GM19452 (cell line): Measurements from ENCODE around the gene ACHE.
"Not testable (repeated sequence)": the region's sequence is repeated elsewhere in the genome, so short reads cannot be mapped to it uniquely, and the experiment has no call there.

Experiments
- ATAC-seq: cut with Tn5 transposase; IDR thresholded peaks from one replicate; pipeline ENCODE4 v1.9.1; 2021; ENCODE audit not compliant: unreplicated experiment

Gene ACHE

DNA sequence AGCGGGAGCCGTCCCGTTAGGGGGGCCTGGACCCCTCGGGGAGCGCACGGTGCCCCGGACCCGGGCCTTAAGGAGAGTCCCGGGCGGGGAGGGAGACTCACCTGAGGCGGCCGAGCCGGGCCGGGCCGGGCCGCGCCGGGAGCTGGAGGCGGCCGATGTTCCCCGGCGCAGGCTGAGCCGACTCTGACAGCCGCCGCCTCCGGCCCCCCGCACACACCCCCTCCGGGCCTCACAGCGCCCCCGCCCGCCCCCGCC lies at the start of gene ACHE:
ACHE (minus strand) TSS at position 188 of the 255 bp plus-strand sequence. CDS start 1,656 bp downstream, outside the sequence.
- no peak for ATAC-seq

- ATAC-seq, result no peak
Observed at GRCh38 chr7:100944138-100944537, 48.5 kb upstream of the ACHE start.

- no peak for ATAC-seq
Observed at GRCh38 chr7:100943693-100944092, 48.0 kb upstream of the ACHE start.

DNA sequence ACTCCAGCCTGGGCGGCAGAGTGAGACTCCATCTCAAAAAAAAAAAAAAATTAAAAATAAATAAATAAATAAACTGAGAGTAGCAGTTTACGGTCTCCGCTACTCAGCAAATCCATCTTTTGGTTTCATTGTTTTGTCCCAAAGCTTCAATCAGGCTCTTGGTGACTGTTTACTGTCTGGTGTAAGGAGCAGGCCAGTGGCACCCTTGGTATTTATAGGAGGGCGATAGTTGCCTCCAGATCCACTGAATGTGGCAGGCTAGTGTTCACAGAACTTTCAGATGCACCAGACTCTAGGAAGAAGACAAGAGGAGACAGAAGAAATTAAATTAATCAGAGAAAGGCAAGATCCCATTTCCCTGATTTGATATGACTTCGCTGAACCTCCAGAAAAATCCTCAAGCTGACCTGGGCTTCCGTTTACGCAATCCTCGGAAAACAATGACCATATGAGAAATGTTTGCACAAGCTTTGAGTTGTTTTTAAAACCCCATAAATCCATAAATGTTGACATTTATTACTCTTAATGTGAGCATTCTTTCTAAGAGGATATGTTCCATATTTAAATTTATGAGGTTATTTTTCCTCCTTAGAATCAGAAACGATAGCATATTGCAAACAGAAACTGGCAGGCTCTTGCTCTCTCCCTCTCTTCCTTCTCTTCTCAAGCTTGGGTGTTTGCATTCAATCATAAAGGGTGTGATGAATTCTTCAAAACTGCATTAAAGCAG lies 46.5 kb upstream of the ACHE start:
- ATAC-seq, result no peak

DNA sequence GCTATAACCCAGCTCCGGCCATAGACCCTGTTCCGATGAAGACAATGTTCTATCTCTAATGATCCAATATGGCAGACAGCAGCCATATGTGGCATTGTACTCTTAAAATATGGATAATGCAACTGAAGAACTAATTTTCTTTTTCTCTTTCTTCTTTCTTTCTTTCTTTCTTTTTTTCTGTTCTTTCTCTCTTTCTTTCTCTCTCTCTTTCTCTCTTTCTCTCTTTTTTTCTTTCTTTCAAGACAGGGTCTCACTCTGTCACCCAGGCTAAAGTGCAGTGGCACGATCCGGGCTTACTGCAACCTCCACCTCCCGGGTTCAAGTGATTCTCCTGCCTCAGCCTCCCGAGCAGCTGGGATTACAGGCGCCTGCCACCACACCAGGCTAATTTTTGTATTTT lies 40.5 kb upstream of the ACHE start:
- not testable (repeated sequence) for ATAC-seq

- not testable (repeated sequence) for ATAC-seq
Observed at GRCh38 chr7:100935381-100935780, 39.7 kb upstream of the ACHE start.

- no peak for ATAC-seq
Observed at GRCh38 chr7:100933734-100934133, 38.0 kb upstream of the ACHE start.

DNA sequence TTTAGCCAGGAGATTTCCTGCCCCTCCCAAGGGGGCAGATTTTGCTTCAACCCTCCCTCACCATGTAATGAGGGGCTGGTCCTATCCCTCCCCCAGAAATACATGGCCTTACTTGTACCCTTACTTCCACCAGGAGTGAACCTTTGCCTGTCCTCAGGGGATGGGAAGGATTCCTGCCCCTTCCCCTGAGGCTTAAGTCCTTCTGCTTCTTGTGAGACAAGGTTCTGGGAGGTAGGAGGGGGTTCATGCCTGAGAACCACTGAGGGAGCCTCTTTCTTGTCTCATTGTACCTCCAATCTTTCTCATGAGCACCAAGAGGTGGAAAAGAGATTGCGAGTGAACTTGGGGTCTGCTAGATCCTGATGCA lies 34.1 kb upstream of the ACHE start:
- no peak for ATAC-seq

GRCh38 chr7:100923616-100924015 lies 27.9 kb upstream of the ACHE start:
- not testable (repeated sequence) for ATAC-seq

- ATAC-seq, result no peak
Observed at GRCh38 chr7:100921039-100921438, 25.4 kb upstream of the ACHE start.

GRCh38 chr7:100919779-100920437 lies 24.2 kb upstream of the ACHE start:
- not testable (repeated sequence) for ATAC-seq

GRCh38 chr7:100919335-100919734 lies 23.6 kb upstream of the ACHE start:
- ATAC-seq, result not testable (repeated sequence)

- ATAC-seq, result no peak
Observed at GRCh38 chr7:100914879-100915447, 19.3 kb upstream of the ACHE start.

- no peak for ATAC-seq
Observed at GRCh38 chr7:100914208-100914878, 18.7 kb upstream of the ACHE start.

DNA sequence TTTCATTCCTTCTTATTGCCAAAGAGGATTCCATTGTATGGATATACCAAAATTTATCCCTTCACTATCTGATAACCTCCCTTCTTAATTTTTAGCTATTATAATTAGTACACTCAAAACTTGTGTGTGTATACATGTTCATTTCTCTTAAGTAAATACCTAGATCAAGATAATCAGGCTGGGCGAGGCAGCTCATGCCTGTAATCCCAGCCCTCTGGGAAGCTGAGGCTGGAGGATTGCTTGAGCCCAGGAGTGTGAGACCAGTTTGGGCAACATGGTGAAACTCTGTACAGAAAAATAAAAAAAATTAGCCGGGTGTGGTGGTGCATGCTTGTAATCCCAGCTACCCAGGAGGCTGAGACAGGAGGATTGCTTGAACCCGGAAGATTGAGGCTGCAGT lies 15.8 kb upstream of the ACHE start:
- no peak for ATAC-seq

GRCh38 chr7:100910443-100910842 lies 14.8 kb upstream of the ACHE start:
- ATAC-seq, result not testable (repeated sequence)

GRCh38 chr7:100908512-100908911 lies 12.8 kb upstream of the ACHE start:
- ATAC-seq, result no peak

GRCh38 chr7:100902638-100903037 lies 7.0 kb upstream of the ACHE start:
- ATAC-seq, result no peak

DNA sequence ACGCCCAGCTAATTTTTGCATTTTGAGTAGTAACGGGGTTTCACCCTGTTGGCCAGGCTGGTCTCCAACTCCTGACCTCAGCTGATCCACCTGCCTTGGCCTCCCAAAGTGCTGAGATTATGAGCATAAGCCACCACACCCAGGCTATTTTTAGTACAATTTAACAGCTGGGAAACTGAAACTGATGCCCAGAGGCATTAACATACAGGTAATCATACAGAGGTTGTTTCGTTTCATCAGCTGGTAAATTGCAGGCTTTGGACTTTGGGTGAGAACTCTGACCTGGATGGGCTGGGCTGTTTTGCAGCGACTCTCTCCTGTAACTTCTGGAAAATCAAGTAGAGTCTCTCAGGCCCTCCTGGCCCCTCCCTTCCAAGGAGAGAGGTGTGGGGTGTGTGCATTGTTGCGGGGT lies 6.2 kb upstream of the ACHE start:
- no peak for ATAC-seq

- ATAC-seq, result no peak
Observed at GRCh38 chr7:100900978-100901377, 5.3 kb upstream of the ACHE start.

DNA sequence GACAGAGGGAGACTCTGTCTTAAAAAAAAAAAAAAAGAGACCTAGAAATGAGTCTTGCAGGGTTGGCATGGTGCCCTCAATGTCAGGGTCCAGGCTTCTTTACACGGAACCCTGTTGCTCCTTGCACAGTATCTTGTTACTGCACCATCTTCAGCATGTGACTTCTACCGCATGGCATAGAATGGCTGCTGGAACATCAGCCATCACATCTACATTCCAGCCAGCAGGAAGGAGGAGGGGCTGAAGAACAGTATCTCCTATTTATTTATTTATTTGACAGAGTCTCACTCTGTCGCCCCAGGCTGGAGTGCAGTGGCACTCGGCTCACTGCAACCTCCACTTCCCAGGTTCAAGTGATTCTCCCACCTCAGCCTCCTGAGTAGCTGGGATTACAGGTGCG lies 3.7 kb upstream of the ACHE start:
- no peak for ATAC-seq
